Stimulated activated CD4-positive, alpha-beta T cell treated with anti-CD3 and anti-CD28 coated beads, Interleukin-1b, Interleukin-23, amount 100 ng/mL, for 24 hours (primary cell): ENCODE measurements around the gene GPC5.
"Not testable (repeated sequence)": the region's sequence is repeated elsewhere in the genome, so short reads cannot be mapped to it uniquely, and the experiment has no call there.

Experiments
- DNase-seq, 4 experiments: peaks; one replicate each; pipeline ENCODE4 v3.0.0-alpha.2; 2020; ENCODE audit warnings: low read depth in 4 of 4, low spot score in 1 of 4

GPC5 gene

GRCh38 chr13:91398413-91399188, at the start of gene GPC5:
TSS of gene GPC5 (plus strand) at chr13:91398621.
- peak; percentile 57 to 82 (median 74) for DNase-seq

DNA sequence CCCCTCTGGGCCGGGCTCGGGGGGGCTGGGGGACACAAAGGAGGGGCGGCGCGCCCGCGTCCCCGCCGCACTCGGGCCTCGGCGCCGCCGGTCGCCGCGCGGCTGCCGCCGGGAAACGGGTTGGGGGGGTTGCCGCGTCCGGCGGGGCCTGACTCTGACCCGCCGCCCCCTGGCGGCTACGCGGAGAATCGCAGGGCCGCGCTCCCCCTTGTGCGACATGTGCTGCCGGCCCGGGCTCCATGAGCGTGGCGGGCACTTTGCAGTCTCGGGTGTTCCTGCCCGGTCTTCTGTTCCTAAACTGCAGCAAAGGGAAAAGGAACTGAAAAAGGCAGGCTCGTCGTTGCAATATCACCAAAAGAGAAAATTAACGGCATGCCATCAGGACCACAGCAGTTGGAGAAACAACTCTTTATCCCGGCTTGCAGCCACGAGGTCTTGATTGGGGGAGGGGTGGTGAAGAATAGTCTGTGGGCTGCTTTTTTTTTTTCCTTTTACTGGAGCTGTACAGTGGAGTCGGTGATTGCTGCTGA, 49.5 kb upstream of the GPC5 start:
- DNase-seq, result peak; percentile 88 to 95 (median 90)

- DNase-seq, result no peak
These were observed 48.2 kb upstream of the GPC5 start for GRCh38 chr13:91349992-91350911.

DNA sequence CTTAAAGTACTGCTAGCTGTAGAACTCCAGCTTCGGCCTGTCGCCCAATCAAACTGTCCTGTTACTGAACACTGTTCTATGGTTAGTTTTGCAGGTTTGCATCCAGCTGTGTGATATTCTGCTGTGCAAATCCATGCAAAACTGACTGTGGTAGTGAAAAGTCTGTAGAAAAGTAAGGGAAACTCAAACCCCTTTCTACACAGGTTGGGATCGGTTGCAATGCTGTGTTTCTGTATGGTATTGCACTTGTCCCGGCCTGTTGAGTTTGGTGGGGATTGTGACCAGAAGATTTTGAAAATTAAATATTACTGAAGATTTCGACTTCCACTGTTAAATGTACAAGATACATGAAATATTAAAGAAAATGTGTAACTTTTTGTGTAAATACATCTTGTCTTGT, 47.3 kb upstream of the GPC5 start:
- no peak for DNase-seq

GRCh38 chr13:91351980-91352379, 46.4 kb upstream of the GPC5 start:
- no peak for DNase-seq

DNA sequence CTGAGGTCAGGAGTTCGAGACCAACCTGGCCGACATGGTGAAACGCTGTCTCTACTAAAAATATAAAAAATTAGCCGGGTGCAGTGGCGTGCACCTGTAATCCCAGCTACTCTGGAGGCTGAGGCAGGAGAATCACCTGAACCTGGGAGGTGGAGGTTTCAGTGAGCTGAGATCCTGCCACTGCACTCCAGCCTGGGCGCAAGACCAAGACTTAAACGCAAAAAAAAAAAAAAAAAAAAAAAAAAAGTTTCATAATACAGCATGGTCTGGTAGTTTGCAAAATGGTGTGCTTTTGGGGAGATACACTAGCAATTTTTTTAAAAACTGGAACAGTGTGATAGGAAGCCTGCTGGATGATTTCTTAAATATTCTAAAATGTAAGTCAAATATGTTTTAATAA, 45.5 kb upstream of the GPC5 start:
- not testable (repeated sequence) for DNase-seq

GRCh38 chr13:91353494-91353893, 44.9 kb upstream of the GPC5 start:
- DNase-seq, result no peak

DNA sequence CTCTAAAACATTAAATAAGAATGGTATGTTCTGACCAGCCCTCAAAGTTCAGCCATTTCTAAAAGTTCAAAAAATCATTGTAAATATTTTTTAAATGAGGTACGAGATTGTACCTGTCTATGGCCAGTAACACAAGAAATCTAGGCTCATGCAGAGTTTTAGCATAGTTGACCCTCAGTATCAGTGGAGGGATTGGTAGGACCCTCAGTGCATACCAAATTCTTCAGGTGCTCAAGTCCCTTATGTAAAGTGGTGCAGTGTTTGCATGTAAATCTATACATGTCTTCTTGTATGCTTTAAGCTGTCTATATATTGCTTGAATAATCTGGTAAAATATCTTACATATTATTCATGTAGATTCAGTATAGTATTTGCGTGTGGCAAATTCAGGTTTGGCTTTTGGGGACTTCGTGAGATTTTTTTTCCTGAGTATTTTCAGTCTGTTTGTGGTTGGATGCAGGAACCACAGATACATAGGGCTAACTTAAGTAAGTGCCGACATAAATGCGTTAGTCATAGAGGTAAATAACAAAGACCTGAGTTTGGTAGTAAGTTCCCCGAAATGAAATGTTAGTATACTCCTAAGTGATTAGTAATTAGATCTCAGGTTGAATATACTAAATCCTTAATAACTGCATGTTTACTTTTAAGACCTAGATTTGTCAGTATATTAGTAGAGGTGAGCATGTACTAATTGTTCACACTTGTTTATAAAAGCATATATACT, 43.2 kb upstream of the GPC5 start:
- no peak for DNase-seq

GRCh38 chr13:91355826-91356710, 42.4 kb upstream of the GPC5 start:
- no peak for DNase-seq

- no peak for DNase-seq
These were observed 41.4 kb upstream of the GPC5 start for GRCh38 chr13:91356919-91357612.

GRCh38 chr13:91357613-91358386, 40.6 kb upstream of the GPC5 start:
- DNase-seq, result no peak

DNA sequence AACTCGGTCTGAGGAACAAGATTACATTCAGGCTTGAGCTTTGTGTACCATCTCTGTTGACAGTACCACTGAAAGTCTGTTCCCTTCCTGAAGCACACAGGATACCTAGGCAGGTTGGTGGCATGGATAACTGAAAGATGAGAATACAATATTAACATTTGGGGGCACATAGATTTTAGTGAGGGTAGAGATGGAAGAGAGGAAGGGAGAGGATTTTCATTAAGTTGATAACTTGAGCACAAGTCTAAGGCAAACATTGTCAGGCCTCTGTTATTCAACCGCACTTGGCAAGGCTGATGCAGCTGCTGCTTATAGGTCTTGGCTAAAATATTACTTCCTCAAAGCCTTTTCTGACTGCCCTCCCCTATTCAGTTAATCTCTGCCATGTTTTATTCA, 40.0 kb upstream of the GPC5 start:
- no peak for DNase-seq

GRCh38 chr13:91359111-91359510, 39.3 kb upstream of the GPC5 start:
- DNase-seq, result no peak

GRCh38 chr13:91359631-91360030, 38.8 kb upstream of the GPC5 start:
- no peak for DNase-seq

DNA sequence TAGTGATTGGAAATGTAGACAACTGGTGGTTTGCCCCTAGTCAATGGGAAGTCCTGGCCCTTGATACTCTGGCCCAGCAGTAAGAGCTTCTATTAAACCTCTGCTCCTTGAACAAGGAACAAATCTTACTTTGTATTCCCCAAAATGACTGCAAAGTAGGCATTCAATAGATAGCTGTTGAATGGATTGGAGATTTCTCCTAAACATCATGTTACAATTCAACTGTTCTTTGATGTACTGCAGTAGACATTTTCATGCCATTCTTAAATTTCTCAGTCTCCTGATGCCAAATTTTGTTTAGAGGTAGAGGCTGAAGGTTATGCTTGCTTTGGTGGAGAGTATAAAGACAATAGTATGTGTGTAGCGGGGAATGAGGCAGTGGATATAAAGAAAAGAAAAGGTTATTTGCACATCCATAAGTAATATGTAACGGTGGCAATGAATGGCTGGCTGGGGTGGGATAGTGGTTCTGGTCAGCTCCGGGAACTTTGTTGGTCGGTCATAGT, 38.1 kb upstream of the GPC5 start:
- DNase-seq, result no peak

GRCh38 chr13:91361755-91362271, 36.6 kb upstream of the GPC5 start:
- DNase-seq, result no peak

- DNase-seq, result no peak
These were observed 35.5 kb upstream of the GPC5 start for GRCh38 chr13:91362908-91363307.

- no peak for DNase-seq
These were observed 30.3 kb upstream of the GPC5 start for GRCh38 chr13:91368101-91368500.
